NCI-H2196 (cell line): ENCODE measurements around the gene CAPNS1.

Source experiments
- DNase-seq: peaks from one replicate; lab custom pipeline; 2025; ENCODE audit not compliant: unreplicated experiment; lab: John Stamatoyannopoulos, UW

The CAPNS1 gene

GRCh38 chr19:36139473-36140303 lies at the start of gene CAPNS1:
CAPNS1 (plus strand) TSS chr19:36140066; CDS start chr19:36141012, 946 bp downstream.
- peak; percentile 96 for DNase-seq

DNA sequence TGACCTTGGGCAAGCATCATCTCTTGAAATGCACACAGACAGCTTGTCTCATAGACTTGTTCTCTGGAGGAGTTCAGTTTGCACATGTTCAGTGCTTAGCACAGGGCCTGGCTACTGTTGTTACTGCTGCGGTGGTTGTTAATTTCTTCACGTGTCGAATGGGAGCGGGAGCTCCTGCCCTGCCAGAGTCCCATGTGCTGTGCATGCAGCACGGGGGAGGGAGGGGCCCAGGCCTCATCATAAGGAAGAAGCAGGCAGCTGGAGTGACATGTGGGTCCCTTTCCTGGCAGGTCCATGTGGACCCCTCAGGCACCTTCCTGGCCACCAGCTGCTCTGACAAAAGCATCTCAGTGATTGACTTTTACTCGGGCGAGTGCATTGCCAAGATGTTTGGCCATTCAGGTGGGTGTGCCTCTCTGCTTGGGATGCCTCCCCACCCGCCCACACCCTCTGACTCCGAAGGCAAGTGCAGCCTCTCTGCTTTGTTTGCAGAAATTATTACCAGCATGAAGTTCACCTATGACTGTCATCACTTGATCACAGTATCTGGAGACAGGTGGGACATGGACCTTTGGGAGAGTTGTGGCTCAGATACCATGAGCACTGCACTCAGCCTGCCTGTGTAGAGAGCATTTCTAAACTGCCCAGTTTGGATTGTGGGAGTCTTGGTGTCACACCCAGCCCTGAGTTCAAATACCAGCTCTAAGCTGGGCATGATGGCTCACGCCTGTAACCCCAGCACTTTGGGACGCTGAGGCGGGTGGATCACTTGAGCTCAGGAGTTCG lies 48.8 kb upstream of the CAPNS1 start:
- no peak for DNase-seq

DNA sequence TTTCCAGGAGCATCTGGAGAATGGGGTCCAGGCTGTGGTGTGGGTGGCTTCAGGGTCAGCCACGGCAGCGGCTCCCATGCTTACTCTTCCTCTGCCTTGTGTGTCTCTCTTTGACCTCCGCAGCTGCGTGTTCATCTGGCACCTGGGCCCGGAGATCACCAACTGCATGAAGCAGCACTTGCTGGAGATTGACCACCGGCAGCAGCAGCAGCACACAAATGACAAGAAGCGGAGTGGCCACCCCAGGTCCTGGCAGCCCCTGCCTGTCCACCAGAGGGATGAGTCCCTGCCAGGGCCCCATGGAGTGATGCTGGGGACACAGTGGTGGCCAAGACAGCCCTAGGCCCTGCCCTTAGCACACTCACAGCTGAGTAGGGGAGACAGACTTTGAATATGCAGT lies 47.3 kb upstream of the CAPNS1 start:
- DNase-seq = no peak

DNA sequence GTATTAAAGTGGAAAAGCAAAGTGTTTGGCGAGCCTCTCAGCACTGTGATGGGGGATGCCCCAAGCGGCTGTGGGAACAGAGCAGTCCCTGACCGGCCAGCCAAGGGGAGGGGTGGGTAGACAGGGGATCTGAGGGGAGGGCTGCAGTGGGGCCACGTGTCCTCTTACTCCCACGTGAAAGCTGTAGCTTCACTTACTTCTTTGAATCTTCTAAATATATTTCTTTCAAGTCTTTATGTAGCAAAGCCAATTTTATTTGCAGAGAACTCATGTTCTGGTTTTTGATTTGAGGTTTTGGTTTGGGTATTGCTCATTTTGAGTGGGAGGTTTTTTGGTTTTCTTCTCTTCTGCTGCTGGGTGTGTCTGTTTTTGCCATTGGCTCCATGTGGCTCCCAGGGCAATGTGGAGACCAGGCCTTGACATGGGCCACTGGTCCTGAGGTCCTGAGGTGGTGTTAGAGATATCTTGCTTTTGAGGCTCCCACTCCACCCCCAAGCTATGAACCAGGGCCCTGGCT lies 46.7 kb upstream of the CAPNS1 start:
- DNase-seq = no peak

GRCh38 chr19:36093687-36094086 lies 46.2 kb upstream of the CAPNS1 start:
- DNase-seq = no peak

GRCh38 chr19:36097036-36097435 lies 42.8 kb upstream of the CAPNS1 start:
- no peak for DNase-seq

DNA sequence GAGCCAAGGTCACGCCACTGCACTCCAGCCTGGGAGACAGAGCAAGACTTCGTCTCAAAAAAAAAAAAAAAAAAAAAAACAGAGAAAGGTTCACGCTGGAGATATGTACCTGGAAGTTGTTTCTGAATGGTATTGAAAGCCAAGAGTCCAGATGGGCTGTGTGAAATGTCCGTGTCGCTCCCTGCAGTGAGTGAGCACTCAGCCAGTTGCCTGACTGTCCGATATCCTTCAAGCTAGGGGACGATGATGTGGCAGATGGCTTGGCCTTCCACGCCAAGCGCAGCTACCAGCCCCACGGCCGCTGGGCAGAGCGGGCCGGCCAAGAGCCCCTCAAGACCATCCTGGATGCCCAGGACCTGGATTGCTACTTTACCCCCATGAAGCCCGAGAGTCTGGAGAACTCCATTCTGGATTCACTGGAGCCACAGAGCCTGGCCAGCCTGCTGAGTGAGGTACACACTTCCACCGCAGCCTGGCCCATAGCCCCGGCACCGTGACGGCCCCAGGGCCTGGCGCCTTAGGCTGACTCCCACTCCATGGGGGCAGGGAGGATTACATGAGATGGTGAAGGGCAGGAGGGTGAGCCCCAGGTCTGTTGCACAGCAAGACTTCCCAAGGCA lies 40.6 kb upstream of the CAPNS1 start:
- no peak for DNase-seq

GRCh38 chr19:36100476-36100875 lies 39.4 kb upstream of the CAPNS1 start:
- no peak for DNase-seq

DNA sequence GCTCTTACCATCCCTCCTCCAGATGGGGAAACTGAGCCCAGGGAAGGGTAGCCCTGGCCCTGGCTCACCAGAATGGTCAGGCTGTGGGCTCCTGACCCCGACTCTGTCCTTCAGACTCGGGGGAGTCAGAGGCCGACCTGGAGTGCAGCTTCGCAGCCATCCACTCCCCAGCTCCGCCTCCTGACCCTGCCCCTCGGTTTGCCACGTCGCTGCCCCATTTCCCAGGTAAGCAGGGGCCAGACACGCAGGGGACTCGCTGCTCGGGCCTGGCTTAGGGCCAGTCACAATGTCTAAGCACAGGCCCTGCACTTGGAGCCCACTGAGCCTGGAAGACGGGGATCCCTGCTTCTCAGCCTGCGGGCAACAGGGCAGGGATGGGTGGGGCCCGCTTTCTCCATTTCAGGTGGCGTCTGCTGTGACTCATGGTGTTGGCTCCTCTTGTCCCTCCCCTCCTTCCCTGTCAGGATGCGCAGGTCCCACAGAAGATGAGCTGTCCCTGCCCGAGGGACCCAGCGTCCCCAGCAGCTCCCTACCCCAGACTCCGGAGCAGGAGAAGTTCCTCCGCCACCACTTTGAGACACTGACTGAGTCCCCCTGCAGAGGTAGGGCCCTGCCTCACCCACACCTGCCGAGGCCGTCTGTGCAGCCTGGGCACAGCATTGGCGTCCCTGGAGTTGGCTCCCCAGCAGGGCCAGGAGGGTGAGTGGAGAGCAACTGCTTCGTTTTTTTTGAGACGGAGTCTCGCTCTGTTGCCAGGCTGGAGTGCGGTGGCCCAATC lies 38.1 kb upstream of the CAPNS1 start:
- DNase-seq = no peak

DNA sequence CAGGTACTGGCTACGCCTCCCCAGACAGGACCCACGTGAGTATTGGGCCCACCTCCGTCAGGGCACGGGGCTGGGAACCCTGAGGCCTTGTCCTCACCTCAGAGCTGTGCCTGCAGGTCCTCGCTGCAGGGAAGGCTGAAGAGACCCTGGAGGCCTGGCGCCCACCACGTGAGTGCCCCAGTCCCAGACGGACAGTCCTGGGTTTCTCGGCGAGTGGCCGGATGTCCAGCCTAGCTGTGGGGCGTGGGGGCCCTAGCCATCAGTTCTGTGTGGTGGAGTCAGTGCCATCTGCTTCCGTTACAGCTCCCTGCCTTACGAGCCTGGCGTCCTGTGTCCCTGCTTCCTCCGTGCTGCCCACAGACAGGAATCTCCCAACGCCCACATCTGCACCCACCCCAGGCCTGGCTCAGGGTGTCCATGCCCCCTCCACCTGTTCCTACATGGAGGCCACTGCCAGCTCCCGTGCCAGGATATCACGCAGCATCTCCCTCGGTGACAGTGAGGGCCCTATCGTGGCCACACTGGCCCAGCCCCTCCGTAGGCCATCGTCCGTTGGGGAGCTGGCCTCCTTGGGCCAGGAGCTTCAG lies 36.7 kb upstream of the CAPNS1 start:
- no peak for DNase-seq

DNA sequence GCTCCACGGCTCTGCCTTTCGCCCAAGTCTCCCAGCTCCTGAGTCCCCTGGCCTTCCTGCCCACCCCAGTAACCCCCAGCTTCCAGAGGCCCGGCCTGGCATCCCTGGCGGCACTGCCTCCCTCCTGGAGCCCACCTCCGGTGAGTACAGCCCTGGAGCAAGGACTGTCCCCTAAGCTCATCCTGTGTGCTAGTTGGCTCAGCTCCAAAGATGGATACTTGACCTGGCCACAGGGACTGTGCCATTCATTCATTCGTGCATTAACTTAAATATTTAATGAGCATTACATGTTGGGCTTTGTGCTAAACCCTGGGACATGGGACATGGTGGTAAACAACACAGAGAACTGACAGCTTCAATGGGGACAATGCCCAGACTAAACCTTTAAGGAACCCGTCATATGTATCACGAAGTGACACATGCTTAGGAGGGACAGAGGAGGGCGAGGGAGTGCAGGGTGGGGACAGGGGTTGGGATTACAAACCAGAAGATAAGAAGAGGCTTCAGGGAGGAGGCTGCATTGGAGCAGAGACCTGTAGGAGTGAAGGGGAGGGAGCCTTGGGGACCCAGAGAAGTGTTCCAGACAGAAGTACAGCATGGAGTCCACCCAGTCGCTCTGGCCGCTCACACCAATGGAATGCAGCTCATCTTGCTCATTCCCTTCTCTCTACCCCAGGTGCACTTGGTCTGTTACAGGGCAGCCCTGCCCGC lies 35.9 kb upstream of the CAPNS1 start:
- DNase-seq = peak; percentile 12

- DNase-seq = no peak
Measured at GRCh38 chr19:36106441-36106840, 33.4 kb upstream of the CAPNS1 start.

- no peak for DNase-seq
Measured at GRCh38 chr19:36106991-36107390, 32.9 kb upstream of the CAPNS1 start.

DNA sequence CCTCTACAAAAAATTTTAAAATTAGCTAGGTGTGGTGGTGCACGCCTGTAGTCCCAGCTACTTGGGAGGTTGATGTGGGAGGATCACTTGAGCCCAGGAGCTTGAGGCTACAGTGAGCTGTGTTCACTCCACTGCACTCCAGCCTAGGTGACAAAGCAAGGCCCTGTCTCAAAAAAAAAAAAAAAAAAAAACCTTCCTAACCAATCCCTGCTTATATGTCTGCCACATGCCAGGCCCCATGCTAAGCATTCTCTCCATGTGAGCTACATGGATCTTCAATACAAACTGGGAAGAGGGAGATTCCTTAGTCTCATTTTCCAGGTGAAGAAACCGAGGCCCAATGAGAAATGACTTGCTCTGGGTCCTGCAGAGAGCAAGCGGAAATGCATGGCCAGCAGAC lies 31.2 kb upstream of the CAPNS1 start:
- no peak for DNase-seq

GRCh38 chr19:36110487-36111199 lies 29.2 kb upstream of the CAPNS1 start, which contains the start of gene OVOL3:
OVOL3 (plus strand) TSS chr19:36111143; CDS start chr19:36111203, 60 bp downstream.
- DNase-seq = no peak

GRCh38 chr19:36111200-36111539 lies 28.7 kb upstream of the CAPNS1 start:
- no peak for DNase-seq

- no peak for DNase-seq
Measured at GRCh38 chr19:36112678-36113077, 27.2 kb upstream of the CAPNS1 start.

GRCh38 chr19:36113425-36113824 lies 26.4 kb upstream of the CAPNS1 start:
- DNase-seq = no peak
